ENCODE measurements around the gene PLCB4.

PLCB4 gene

GRCh38 chr20:9311132-9311531, 242.2 kb downstream of the PLCB4 start:
- in situ Hi-C loops (cut with HindIII; ENCODE audit: low pct_ligation_motif_present, low pct_unique_long_range_greater_than_20kb, low sequenced_read_pairs): no loop called here
- no peak for DNase-seq

GRCh38 chr20:9319687-9320384, 250.9 kb downstream of the PLCB4 start:
- no peak for DNase-seq
- in situ Hi-C loops (cut with HindIII; ENCODE audit: low pct_ligation_motif_present, low pct_unique_long_range_greater_than_20kb, low sequenced_read_pairs): no loop called here

DNA sequence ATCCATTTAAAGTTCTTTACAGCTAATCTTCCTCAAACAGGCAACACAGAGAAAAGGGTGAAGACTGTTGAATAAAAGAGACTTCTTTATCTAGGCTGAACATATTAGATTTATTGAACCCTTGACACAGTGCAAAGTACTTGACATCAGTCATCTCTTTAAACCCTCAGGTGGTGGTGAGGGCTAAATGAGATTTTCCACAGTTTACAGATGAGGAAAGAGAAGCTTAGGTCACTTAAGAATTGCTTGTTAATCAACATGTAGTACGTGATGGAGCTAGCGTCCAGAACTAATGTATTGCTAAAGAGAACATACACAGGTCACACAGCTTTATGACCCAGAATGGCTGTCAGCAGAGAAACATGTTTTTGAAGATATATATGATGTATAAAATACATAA, 252.1 kb downstream of the PLCB4 start:
- in situ Hi-C loops (cut with HindIII; ENCODE audit: low pct_ligation_motif_present, low pct_unique_long_range_greater_than_20kb, low sequenced_read_pairs): no loop called here
- DNase-seq: no peak

GRCh38 chr20:9322661-9323060, 253.8 kb downstream of the PLCB4 start:
- DNase-seq: no peak
- in situ Hi-C loops (cut with HindIII; ENCODE audit: low pct_ligation_motif_present, low pct_unique_long_range_greater_than_20kb, low sequenced_read_pairs): no loop called here

DNA sequence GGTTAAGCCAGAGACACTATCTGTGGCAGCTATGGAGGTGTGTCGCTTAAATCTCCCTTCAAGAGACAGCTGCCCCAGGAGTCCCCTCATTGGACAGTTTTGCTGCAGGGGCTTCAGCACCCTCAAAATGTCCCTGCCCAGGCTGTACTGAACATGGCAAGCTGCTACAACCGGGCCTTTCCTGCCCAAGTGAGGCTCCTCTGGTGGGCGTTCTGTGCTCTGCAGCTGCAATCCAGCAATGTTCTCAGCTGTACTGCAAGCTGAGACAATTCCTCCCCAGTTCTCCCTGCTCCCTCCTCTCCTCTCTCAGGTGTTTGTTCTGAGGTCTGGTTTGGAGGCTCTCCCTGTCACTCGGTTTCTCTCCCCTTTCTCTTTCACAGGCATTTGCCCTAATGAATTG, 254.7 kb downstream of the PLCB4 start:
- DNase-seq: no peak
- in situ Hi-C loops (cut with HindIII; ENCODE audit: low pct_ligation_motif_present, low pct_unique_long_range_greater_than_20kb, low sequenced_read_pairs): no loop called here

DNA sequence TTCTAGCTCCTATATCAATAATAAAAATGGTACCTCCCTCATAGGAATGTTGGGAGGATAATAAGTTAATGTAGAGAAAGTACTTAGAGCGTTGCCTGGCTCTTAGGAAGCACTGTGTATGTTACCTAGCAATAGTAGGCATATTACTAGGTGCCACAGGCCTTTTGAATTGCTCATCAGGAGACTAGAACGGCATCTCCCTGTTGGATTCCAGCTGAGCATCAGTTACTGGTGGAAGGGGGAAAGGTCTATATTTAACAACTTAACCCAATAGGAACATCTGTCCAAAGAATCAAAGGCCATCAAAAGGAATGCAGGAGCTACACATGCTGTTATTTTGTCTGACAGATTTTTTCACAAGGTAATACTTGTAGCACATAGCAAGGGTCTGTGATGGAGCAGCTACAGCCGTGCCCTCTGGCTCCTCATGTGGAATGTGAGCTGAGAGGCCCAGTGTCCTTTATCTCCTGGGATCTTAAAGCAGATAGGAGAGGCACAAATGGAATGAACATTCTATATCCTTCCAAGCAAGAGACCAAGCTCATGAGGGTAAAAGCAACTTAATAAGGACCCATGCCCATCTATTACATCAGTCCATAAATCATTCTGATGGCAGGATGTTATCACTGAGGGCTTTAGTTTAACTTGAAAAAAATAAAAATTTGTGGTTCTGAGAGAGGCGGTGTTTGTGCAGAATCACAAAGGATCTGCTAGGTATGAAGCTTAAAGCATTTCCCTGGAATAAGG, 260.6 kb downstream of the PLCB4 start:
- in situ Hi-C loops (cut with HindIII; ENCODE audit: low pct_ligation_motif_present, low pct_unique_long_range_greater_than_20kb, low sequenced_read_pairs): no loop called here
- DNase-seq: no peak

GRCh38 chr20:9330151-9330550, 261.3 kb downstream of the PLCB4 start:
- in situ Hi-C loops (cut with HindIII; ENCODE audit: low pct_ligation_motif_present, low pct_unique_long_range_greater_than_20kb, low sequenced_read_pairs): no loop called here

DNA sequence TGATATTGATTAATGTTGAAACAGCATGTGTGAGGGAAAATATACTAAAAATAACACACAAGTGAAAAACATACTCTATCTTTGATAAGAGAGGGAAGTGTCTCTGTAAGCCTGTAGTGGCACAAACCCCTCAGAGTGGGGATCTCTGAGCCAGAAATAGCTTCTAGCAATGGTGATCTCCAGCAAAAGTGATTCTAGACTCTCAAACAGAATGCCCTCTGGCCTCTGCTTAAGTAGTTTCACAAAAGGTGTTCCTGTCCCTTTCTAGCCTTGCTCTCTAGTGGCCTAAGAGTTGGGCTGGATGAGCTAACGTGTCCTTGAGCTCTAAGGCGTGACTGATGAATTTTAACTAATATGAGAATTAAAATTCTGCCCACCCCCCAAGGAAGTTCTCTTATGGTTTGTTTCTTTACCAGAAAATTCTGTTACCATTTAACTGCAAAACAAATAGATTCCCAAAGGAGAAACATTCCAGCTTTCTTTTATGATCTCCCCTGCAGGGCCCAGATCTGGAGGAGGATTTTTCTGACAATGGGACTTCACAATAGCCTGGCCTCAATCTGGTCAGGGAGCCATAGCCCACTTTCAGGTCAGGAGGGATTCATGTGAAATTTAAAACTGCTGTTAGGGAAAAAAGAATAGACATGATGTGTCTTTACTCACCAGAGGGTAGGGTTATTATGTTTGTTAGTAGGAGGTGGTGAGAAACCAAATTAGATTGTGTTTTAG, 263.0 kb downstream of the PLCB4 start:
- no peak for DNase-seq
- in situ Hi-C loops (cut with HindIII; ENCODE audit: low pct_ligation_motif_present, low pct_unique_long_range_greater_than_20kb, low sequenced_read_pairs): no loop called here

More at GRCh38 chr20:9330151-9330550, 261.3 kb downstream of the PLCB4 start:
- DNase-seq: no peak

DNA sequence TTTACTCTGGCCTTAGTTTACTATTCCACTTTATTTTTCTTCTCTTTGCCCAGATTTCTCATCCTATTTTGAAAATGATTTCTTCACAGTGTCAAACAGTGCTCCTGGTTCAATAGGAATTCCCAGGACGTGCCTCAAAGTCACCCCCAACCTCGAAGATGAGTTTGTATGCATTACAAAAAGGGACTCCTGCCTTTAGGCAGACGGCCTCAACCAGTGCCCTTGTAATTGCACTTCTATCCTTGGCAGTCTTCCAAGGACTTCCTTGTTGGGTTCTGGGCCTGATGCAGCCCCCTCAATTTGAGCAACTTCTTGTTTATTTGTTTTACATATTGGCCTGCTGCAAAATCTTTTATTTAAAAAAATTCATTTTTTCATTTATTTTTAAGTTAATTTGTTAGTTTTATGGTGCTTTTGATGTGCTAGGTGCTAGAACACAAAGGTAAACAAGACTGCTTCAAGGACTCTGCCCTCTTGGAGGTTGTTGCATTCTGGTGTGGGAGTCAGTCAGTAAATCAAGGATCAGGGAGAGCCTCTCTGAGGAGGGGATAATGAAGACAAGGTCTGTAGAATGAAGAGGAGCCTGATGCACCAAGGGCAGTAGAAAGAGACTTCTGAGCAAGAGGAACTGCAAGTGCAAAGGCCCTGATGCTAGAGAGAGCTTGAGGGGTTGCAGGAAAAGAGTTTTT, 264.0 kb downstream of the PLCB4 start:
- in situ Hi-C loops (cut with HindIII; ENCODE audit: low pct_ligation_motif_present, low pct_unique_long_range_greater_than_20kb, low sequenced_read_pairs): no loop called here
- DNase-seq: no peak

DNA sequence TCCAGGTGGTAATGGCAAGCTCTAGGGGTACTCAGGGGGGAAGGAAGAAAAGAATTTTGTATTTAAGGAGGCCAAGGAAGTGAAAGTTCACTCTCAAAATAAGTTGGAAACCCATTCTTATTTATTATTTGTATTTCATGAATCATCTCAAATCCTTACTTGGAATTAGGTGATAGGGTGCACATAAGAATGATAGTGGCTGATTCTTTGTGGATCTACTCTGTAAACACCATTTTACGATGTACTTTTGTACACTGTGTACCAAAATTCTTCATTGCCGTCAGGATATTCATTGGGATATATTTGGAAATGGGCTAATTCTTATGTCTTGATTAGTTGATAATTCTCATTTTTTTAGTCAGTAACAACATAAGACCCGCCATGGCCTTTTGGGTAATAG, 266.0 kb downstream of the PLCB4 start:
- in situ Hi-C loops (cut with HindIII; ENCODE audit: low pct_ligation_motif_present, low pct_unique_long_range_greater_than_20kb, low sequenced_read_pairs): no loop called here
- no peak for DNase-seq

- in situ Hi-C loops (cut with HindIII; ENCODE audit: low pct_ligation_motif_present, low pct_unique_long_range_greater_than_20kb, low sequenced_read_pairs): no loop called here
- DNase-seq: no peak
These were observed 269.2 kb downstream of the PLCB4 start for GRCh38 chr20:9338101-9338500.

DNA sequence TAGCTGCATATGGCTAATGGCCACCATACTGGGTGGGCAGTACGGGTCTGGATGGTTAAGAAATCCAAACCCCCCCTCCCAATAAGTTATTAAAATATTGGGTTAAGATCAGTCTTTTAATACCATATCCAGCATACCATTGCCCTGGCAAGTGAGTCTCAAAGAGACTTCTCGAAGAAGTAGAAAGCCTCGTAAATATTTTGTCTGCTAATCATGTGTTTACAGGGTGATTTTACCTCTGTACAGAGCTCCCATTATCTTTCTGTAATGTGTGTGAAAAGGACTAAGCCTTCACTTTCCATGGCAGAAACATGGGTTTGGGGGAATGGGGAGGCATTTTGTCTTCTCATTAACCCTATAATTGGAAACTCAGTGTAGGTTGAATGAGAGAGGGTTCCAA, 270.8 kb downstream of the PLCB4 start:
- DNase-seq: no peak
- in situ Hi-C loops (cut with HindIII; ENCODE audit: low pct_ligation_motif_present, low pct_unique_long_range_greater_than_20kb, low sequenced_read_pairs): no loop called here

GRCh38 chr20:9342651-9343050, 273.8 kb downstream of the PLCB4 start:
- DNase-seq: no peak
- in situ Hi-C loops (cut with HindIII; ENCODE audit: low pct_ligation_motif_present, low pct_unique_long_range_greater_than_20kb, low sequenced_read_pairs): no loop called here

DNA sequence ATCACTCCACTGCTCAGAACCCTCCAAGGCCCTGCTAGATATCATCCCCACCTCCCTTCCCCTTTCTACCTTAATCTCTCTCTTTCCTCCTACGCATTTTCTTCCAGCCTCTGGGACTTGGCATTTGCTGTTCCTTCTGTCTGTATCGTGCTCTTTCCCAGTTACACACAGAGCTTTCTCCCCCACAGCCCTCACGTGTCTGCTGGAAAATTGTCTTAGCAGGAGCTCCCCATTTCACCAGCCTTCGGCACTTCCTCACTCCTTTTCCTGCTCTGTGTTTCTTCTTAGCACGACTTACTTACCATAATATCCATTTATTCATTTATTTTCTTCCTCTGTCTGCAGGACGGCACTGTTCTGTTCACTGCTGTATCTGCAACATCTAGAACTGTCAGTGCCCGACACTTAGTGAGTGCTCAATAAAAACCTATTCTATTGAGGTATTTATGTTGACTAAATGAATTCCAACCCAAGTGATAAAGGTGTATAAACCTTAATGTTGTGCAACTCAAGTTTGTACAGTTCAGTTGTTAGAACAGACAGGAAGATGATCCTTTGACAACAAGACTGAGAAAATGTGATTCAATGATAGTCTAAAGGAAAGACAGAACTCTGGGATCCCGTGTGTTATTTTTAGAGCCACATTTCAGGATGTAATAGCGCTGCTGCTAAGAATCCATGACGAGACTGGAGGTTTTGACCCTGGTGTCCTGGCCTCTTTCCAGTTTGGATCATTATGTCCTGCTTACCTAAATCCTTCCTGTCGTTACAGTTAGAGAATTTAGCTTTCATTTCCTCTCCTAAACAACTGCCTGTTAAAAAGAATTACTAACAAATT, 275.4 kb downstream of the PLCB4 start:
- in situ Hi-C loops (cut with HindIII; ENCODE audit: low pct_ligation_motif_present, low pct_unique_long_range_greater_than_20kb, low sequenced_read_pairs): no loop called here
- no peak for DNase-seq

GRCh38 chr20:9348316-9348715, 279.4 kb downstream of the PLCB4 start:
- in situ Hi-C loops (cut with HindIII; ENCODE audit: low pct_ligation_motif_present, low pct_unique_long_range_greater_than_20kb, low sequenced_read_pairs): no loop called here

GRCh38 chr20:9348747-9349146, 279.9 kb downstream of the PLCB4 start:
- no peak for DNase-seq
- in situ Hi-C loops (cut with HindIII; ENCODE audit: low pct_ligation_motif_present, low pct_unique_long_range_greater_than_20kb, low sequenced_read_pairs): no loop called here

More at GRCh38 chr20:9348316-9348715, 279.4 kb downstream of the PLCB4 start:
- no peak for DNase-seq

DNA sequence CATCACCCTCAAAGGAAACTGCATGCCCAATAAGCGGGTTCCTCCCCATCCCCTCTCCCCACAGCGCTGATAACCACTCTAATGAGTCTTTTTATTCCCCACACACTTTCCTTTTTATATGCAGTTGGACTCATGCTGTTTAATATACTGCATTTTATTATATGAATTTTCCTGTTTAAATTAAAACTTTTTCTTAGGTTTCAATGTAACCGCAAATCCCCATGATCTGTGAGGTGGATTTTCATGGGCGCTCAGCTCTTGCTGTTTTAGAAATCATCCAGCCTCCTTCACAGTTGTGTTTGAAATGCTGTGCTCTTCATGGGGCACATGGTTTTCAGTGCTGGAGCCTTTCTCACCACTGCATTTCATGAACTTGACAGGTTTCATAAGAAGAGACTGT, 280.4 kb downstream of the PLCB4 start:
- in situ Hi-C loops (cut with HindIII; ENCODE audit: low pct_ligation_motif_present, low pct_unique_long_range_greater_than_20kb, low sequenced_read_pairs): no loop called here
- no peak for DNase-seq

DNA sequence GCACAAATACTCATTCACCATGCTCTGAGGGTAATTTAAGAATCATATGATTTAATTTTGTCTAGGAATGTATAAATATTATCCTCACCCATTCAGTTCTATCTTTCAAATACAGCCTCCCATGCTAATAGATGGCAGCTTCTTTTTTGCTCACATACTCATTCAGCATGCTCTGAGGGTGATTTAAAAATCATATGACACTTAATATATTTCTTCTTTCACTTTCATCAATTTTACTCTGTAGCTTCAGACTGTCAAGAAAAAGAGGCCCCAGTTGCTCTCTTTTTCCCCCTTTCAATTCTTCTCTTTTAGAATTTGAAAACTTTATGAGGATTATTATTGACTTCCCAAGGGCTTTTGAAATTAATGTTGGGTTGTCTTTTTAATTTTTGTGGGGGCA, 283.9 kb downstream of the PLCB4 start:
- DNase-seq: no peak
- in situ Hi-C loops (cut with HindIII; ENCODE audit: low pct_ligation_motif_present, low pct_unique_long_range_greater_than_20kb, low sequenced_read_pairs): no loop called here

Data from ACHN (cell line).